Ovary (tissue), 1 donor: Measurements from ENCODE around the gene MYOM1.

Source experiments
- EP300 ChIP-seq: sonication (generic); formaldehyde crosslinking; IDR thresholded peaks from one replicate; pipeline ENCODE4 v1.6.1; 2017; ENCODE audit warnings: antibody characterized with exemption
- POLR2A ChIP-seq: fragments of 450-650 bp; IDR thresholded peaks from one replicate; pipeline ENCODE4 v1.6.1; 2017; ENCODE audit warnings: antibody characterized with exemption, mild to moderate bottlenecking, moderate library complexity

DNA sequence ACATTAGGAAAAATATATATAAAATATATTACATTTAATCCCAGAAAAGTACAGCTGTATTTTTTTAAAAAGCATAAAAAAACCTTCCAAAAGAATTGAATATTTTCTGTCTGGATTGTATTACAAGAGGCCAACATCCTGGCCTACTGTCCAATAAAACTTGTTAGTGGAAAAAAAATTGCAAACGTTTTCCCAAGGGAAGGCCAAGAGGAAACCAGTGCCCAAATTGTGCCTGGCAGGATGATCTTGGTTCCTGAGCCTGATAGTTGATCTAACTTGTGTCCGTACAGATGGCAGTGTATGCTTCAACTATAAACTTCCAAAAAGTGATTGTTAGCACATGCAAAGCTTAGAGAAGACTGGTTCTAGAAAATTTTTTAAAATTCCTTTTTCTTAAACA is 116.2 kb downstream of the MYOM1 start:
- TF ChIP-seq EP300 (no peak), POLR2A (no peak)
